HG02840 (cell line): ENCODE data around the gene RANBP6.

Experiments used
- ATAC-seq: cut with Tn5 transposase; IDR thresholded peaks from one replicate; pipeline ENCODE4 v1.9.1; 2021; ENCODE audit warnings: mild to moderate bottlenecking, moderate library complexity, moderate number of reproducible peaks; ENCODE audit not compliant: unreplicated experiment, low FRiP score

RANBP6 gene

DNA sequence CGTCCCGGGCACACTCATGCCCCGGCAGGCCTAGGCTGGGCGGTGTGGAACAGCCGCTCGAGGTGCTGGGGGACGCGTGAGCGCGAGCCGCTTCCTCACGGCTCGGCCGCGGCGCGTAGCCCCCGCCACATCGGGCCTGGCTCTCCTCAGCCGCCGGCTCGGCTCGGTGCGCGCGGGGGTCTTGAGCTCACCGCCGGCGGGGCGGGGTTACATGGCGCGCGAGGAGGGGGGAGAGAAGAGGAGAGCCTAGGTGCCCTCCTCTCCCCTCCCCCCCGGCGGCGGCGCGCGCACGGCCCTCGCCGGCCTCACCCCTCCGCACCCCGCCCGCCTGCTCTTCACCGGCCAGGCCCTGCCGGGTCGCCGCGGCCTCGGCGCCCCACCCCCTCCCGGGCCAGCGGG lies 7.7 kb downstream of the RANBP6 start:
- ATAC-seq, result peak; percentile 40

DNA sequence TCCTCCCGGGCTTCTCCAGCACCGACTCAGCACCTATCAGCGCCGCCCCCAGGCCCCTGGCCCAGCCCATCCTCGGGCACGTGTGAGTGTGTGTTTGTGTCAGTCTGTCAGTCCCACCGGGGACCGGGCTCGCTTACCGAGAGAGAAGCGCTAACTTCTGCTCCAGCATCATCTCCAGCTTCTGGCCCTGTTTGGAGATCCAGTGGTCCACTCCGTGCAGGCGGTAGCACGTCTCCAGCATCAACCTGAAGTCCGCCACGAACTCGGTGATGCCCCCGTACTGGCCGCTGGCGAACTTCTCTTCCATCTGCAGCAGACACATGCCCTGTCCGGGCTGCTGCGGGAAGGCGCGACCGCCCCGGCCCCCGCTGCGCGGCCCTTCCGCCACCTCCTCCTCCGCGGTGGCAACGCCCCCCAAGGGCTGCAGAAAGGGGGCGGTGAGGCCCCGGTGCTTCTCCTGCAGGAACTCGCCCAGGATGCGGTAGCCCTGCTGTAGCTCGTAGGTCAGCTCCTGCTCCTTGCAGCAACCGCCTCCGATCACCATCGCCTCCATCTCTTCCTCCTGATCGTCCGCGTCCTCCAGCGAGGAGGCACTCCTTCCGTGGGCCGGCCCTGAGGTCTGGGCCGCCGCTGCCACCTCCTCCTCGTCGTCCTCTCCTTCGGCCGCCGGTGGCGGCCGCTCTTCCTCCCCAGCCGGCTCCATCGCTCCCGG lies 8.2 kb downstream of the RANBP6 start:
- ATAC-seq, result peak; percentile 59

DNA sequence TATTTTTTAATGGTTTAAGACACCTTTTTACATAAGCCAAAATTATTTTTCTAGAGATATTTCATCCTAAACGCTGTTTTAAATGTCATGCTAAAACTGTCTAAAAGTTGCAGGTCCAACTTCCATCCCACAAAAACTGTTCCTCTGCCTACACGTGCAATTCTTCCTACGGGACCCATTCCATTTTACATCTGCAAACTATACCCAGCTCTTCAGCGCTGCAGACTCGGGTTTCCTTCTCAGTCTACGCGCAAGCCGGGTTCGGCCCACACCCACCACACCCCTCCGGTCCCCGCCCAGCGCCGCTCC lies 8.7 kb downstream of the RANBP6 start:
- no peak for ATAC-seq

DNA sequence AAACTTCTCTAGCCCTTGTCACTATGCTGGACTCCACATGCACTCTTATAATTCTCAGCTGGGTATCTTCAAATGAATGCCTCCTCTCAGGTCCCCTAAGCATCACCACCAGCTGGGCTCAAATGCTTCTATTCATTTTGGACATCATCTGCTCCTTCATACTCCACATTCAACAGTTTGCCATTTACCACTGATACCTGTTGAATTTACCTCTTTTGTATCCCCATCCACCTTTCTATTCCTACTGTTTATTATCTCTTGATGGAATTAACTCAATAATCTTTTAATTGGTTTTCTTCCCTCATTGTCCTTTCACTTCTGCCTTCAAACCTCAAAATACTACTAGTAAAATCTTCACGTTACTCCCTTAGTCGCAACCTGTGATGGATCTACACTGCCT lies 14.5 kb downstream of the RANBP6 start:
- no peak for ATAC-seq

DNA sequence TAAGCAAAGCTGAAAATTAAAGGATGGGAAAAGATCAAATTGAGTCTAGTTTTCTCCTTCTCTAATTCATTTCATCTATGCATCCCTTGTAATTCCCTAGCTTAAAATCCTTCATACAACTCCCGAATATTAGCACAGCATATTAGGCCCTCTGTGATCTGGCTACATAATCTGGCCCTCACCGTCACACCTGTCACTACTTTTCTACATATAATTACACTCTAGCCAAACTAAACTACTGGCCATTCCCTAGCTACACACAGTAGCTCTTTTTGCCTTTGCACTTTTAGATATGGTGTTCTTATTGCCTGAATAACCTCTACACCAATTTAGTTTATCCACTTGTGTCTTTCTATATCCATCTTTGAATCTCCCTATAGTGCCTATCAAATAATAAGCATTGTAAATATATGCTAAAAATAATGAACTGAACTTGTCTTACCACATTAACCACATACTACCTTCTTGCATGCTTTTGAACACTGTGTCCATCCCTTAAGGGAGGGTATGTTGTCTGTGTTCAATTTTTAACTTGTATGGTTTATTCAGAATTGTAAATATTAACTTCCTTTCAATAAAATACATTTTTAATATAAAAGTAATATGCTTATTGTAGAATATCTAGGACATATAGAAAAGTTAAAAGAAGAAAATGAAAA lies 15.9 kb downstream of the RANBP6 start:
- no peak for ATAC-seq

DNA sequence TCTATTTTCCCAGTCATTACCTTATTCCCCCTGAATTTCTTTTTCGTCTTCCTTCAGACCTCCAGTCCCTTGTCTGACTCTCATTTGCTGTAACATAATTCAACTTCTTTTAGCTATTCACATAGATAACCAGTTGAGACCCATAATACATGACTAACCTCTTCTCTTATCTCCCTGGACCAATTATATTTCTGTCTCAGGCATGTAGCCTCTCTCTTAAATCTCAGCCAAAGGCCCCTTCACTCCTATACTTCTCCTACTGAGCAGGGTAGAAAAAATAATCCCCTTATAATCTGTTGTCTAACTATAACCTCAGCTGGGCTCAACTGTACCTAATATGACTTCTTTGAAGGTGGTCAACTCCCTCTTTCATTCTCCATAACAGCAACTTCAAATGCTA lies 20.9 kb downstream of the RANBP6 start:
- no peak for ATAC-seq

DNA sequence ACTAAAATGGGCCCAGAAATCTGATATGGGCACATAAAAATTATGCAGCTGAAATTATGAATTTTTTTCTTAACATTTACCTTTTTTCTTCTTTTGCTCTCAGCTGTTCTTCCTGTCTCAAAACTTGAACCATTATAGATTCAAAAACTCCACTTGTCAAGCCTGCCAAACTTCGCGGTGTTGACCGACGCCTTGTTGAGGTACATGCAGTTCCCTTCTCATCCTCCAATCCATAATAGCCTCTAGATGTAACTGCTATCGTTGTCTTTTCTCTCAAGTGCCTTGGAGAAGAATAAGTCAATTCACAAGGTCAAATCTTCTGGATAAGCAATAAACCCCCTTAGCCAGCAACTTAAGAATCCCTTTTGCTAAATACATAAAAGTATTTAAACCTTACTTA lies 27.2 kb downstream of the RANBP6 start:
- ATAC-seq, result no peak

DNA sequence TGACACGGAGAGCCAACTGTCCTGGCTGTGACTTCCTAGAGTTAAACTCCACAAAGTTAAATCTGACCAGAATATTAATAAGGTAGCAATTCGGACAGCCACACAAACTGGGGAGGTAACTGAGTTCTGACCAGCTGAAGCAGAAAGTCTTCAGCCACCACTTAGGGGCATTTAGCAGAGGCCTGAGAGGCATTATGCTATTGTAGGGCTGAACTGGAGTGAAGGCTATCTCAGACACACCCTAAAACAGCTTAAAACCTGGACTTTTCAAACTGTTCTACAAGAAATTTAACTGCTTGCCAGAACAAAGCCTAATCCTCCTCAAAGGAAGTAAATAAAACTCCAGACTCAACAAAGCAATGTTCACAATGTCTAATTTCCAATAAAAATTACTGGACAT lies 32.4 kb downstream of the RANBP6 start:
- ATAC-seq, result no peak

DNA sequence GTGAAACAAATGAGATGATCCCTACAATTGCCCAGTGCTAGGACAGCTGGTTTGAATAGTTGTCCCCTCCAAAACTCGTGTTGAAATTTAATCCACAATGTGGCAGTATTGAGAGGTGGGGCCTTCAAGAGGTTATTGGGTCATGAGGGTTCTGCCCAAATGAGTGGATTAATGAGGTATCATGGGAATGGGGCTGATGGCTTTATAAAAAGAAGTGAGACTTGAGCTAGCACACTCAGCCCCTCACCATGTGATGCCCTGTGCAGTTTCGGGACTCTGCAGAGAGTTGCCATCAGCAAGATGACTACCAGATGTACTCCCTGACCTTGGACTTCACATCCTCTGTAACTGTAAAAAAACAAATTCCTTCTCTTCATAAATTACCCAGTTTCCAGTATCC lies 33.1 kb downstream of the RANBP6 start:
- ATAC-seq, result no peak

DNA sequence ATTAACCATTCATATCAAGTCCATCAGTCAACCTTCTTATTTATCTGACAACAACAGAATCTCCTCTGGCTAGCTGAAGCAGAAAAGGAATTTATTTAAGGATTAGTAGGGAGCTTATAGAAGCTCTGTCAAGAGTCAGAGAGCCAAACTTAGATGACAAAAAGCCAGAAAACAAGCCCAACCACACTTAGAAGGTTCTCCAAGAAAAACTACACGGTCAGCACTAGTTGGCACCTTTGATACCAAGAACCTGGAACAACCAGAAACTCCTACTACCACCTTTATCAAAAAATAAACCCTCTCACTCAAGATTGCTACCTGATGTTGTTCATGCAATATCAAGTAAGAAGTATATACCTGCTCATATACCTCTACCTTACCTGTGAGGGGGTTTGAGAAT lies 36.9 kb downstream of the RANBP6 start:
- no peak for ATAC-seq

DNA sequence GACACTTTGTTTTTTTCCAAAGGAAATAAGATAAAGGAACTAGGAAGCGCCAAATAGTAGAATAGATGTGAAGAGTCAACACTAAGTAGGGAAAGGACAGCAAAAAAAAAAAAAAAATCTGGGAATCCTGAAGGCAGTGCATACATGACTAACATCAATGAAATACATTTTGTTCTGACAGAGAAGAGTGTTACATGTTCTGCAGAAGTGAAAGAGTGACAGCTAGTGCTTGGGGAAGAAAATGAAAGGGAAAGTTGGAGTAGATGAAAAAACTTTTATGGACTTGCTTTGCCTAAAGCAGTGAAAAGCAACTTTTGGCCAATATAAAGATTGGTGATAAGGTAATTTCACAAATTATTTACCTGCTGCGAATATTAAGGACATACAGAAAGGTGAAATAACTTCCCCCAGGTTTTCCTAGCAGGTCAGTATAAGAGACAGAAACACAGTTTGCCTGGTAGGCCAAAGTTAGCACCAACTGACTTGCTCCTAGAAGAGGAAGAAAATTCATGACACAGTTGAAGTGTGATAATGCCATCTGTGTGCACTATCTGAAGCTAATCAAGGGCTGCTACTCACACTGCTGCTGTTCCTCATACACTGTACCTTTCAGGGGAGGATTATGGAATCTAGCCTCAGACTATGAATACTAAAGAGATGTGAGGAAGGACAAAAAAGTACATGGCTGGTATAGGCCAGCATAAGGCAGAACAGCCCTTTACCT lies 38.6 kb downstream of the RANBP6 start:
- ATAC-seq, result no peak

DNA sequence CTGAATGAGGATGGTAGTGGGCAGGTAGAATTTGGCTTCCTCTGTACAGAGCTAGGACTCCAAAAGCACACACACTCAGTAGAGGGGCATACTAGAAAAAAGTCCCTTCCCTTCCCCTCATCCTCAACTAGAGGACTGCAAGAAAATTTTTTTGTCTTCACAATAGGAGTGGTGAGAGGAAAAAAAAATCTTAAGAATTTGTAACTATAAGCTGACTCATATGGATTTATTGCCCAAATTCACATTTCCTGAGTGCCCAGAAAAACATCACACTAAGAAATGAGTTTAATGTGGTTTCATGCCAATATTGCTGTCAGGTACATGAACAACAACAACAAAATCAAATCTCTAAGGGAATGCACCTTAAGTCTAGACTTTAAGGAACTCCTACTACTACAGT lies 43.7 kb downstream of the RANBP6 start:
- no peak for ATAC-seq
